Right kidney (tissue), 1 donor: ENCODE measurements around the gene BDH1.
"Not testable (repeated sequence)": the region's sequence is repeated elsewhere in the genome, so short reads cannot be mapped to it uniquely, and the experiment has no call there.

Experiments
- DNase-seq: peaks from one replicate; pipeline ENCODE4 v3.0.0-alpha.2; 2016

BDH1 gene

DNA sequence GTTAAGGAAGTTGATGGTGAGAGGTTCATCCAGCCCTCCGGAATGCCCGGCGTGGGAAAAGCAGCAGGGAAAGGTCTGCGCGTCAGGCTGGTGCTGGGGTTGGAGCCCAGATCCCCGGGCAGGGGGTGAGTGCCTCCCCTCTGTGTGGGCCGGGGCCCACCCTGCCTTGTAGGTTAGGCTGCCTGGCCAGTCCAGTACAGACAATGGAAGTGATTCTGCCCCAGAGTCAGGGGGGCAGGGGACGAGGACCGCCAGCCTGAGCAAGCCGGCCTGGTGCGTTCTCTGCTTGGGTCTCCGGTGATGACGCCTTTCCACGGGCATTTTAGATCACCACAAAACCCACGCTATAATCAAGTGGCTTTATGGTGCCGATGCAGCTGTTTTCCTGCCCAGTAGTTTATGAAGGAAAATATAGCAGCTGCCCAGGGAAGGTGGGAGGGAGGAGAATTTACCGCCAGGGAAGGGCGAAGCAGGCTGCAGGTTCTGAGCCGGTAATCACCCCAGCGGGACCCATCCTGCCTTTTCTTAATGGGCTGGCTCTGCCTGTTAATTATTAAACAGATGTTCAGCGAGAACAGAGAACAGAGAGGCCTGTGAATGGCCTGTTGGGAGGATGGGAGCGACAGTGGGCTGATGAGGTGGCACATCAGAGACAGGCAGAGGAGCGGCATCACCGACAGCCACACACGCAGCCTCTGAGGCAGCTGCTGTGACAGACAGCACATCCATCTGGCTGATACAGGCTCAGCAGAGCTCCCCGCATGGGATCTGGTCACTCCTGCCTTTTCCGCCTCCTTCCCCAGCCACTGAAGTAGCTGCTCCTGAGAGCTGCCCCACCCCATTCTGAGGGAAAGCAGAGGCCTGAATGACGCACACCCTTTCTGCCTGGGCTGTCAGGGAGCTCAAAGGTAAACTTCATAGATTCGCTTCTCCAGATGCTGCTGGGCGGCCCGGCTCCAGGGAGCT lies 35.2 kb downstream of the BDH1 start:
- DNase-seq, result peak; percentile 70

DNA sequence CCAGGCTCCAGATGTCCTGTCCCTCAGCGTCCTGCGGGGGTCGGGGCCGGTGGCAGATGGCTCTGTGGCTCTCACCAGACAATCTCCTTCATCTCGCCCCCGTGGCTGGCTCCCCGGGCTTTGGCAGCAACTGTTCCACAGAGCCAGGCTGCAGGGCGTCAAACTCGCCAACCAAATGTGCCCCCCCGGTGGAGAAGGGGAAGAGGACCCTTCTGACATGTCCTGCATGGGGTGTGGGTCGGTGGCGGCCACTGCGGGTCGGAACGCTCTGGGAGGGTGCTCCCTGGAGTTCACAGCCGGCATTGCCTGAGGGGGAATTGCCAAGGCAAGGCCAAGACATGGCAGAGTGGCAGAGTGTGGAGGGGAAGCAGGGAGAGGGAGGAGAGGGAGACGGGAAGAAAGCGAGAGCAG lies 36.0 kb downstream of the BDH1 start:
- DNase-seq, result no peak

DNA sequence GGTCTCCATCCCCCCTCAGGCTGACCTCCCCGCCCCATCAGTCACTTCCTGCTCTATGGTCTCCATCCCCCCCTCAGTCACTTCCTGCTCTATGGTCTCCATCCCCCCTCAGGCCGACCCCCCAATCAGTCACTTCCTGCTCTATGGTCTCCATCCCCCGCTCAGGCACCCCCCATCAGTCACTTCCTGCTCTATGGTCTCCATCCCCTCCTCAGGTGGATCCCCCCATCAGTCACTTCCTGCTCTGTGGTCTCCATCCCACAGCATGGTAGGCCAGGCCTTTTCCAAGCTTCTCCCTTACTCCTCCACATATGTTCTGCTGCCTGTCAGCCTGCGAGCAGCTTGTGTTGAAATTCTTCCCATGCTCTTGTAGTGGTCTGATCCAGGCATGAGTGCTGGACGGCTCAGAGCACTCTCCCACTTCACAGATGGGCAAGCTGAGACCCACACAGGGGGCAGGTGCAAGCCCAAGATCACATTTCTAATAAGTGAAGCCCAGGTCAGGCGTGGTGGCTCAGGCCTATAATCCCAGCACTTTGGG lies 36.8 kb downstream of the BDH1 start:
- DNase-seq, result no peak

GRCh38 chr3:197517922-197518683 lies 37.7 kb downstream of the BDH1 start:
- DNase-seq, result not testable (repeated sequence)

GRCh38 chr3:197516890-197517606 lies 38.7 kb downstream of the BDH1 start:
- not testable (repeated sequence) for DNase-seq

- no peak for DNase-seq
Observed at GRCh38 chr3:197516517-197516889, 39.3 kb downstream of the BDH1 start.

DNA sequence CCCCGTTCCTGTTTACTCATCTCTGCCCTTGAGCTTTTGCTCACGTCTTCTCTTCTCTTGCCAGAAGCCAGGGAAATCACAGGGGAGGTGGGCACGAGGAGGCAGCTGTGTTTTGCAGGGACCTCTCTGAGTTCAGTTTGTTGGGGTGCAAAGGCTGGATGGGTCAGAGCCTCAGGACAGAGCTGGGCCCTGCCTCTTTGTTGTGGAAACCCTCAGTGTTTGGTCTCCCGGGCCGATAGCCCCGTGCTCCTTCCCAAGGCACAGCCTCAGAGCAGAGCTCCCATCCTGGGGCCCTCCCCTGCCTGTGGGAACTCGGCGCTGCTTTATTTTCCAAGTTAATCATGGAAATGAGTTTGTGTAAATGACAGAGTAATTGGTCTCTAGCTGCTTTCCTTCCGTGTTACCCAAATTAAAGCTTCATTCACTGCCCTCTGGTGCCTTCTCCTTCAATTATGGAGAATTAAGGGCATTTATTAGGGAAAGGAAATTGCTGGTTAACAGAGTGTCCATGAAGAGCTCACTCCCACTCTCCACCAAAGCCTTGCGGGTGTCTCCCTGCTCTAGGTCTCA lies 40.9 kb downstream of the BDH1 start:
- DNase-seq, result no peak

DNA sequence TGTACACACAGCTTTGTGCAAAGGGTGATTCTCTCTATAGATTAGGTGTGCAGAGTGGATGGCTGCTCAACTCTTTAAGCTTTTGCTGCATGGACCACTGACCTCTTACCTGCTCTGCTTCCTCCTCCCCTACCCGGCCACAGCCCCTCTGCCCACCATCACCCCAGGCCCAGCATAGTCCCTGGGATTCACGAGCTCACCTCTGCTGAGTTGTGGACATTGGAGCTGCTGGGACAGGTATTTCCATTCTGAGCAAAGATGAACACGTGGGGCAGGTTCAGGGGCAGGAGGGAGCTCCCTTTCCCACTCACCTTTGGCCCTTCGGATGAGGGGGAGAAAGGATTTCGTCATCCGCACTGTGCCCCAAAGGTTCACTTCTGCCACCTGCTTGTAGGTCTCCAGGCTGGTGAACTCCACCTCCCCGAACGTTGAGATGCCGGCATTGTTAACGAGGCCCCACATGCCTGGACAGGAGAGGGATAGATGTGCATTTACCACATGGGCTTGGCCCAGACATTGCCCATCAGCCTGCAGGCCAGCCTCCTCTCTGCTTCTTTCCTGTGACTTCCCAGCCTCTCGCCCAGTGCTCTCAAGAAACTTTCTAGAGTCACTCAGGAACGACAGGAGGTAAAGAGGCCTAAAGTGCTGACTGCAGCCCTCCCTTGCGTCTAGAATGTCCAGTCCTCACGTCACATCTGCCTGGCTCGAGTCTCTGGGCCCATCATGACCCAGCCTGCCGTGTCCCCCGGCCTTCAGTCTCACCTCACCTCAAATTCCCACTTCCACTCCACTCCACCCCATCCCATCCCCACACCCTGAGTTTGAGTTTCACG lies 41.6 kb downstream of the BDH1 start:
- DNase-seq, result no peak

GRCh38 chr3:197512691-197513571 lies 42.8 kb downstream of the BDH1 start:
- no peak for DNase-seq

DNA sequence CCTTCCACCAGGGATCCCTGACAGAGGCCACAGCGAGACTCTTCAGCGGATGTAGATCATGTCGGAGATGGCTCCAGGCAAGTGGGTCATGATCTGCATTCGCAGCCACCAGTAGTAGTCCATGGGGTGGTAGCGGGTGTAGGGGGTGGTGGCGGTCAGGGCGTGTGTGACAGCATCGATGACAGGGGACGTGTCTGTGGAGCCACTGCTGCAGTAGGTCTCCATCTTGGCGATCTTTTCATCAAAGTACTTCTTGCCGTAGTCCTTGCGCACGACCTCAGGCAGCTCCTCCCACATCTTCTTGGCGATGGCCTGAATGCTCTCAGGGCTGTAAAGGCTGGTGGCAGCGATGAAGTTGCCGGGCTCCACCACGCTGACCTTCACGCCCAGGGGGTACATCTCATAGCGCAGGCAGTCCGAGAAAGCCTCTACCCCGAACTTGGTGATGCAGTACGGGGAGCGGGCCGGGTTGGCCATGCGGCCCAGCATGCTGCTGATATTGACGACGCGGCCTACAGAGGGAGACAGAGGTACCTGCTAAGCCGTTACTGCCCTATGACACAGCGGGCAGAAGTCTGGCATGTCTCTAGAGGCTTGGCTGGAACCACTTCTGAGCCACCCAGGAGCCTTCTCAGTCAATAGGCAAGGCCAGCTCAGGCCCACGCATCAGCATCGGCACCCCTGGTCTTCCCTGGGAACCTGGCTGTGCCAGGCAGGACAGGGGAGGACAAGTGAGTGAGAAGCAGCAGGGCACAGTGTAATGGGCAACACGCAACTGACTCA lies 43.7 kb downstream of the BDH1 start:
- no peak for DNase-seq

DNA sequence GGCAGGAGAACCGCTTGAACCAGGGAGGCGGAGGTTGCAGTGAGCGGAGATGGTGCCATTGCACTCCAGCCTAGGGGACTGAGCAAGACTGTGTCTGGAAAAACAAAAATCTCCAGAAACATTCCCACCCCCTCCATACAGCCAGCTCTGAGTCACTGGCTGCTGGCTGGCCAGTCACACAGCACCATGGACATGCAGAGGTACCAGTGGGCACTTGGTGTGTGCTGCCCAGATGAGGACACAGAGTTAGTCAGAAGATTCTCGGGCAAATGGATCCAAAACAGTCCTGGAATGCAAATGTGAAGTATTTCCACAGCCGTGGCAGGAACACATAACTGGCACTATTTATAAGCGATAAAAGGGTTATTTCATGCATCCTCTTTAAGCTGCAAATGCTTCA lies 44.6 kb downstream of the BDH1 start:
- no peak for DNase-seq

- no peak for DNase-seq
Observed at GRCh38 chr3:197510642-197511018, 45.1 kb downstream of the BDH1 start.

- no peak for DNase-seq
Observed at GRCh38 chr3:197508924-197509775, 46.6 kb downstream of the BDH1 start.

- no peak for DNase-seq
Observed at GRCh38 chr3:197508461-197508860, 47.3 kb downstream of the BDH1 start.

- DNase-seq, result no peak
Observed at GRCh38 chr3:197508051-197508451, 47.7 kb downstream of the BDH1 start.

DNA sequence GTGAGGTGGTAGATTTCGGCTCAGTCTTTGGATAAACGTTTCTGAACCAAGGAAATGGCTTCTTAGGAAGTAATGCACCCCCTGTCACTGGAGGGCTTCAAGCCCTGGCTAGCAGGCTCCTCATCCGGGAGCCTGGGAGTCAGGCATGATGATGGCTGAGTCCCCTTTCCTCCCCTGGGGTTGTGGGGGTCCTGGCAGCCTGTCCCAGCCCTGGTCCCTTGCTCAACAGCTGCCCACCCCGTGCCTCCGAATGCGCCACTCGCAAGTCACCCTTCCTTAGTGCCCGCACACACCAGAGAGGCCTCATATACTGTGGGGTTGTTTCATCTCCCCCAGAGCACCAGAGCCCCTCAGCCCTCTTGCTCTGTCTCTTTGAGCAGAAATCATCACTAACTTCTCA lies 48.2 kb downstream of the BDH1 start:
- no peak for DNase-seq

DNA sequence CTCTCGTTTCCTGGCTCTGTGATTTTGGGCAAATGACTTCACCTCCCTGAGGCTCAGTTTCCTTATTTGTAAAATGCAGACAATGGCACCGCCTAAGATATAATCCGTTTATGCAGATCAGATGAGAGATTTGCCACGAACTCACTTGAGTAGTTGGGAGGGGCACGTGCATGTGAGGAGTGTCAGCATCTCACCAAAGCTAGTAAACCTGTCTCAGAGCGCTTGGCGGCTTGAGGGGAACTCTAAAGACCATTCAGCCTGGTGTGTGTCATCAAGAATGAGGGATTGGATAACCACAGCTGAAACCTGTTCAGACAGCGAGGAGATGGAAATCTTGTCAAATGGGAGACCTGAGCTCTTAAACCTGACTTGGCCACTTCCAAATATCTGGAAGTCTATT lies 48.7 kb downstream of the BDH1 start:
- no peak for DNase-seq

DNA sequence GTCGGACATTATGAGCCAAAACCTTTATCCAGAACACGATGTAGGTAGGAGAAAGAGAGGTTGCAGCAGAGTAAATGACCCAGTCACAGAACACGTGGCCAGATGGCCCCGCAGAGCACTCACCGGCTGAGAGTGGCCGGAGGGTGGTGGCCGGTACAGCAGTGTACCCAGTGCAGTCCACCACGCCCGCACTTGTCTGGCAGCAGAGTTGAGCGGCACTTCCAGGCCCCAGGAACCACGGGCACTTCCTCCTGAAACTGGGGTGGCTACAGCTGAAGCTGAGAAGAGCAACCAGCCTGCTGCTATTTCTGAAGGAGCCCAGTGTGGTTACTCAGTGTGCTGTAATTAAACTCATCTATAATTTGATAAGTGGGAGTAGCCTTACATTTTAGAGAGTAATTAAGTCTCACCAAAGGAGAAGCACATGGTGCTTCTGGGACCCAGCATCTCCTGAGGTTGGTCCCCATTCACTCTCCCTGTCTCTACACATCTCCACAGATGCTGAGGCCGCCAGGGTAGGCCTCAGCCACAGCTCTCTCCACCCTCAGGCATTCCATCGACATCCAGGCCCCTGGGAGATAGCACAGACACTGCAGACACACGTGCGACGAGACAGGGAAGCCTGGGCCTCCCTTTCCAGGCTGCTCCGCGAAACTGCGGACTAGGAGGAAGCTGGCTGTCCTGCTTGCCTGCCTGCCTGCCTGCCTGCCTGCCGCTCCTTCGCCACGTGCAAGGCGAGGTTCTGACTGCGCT lies 49.8 kb downstream of the BDH1 start:
- DNase-seq, result no peak
